ENCODE data around the gene NAV2.

DNA sequence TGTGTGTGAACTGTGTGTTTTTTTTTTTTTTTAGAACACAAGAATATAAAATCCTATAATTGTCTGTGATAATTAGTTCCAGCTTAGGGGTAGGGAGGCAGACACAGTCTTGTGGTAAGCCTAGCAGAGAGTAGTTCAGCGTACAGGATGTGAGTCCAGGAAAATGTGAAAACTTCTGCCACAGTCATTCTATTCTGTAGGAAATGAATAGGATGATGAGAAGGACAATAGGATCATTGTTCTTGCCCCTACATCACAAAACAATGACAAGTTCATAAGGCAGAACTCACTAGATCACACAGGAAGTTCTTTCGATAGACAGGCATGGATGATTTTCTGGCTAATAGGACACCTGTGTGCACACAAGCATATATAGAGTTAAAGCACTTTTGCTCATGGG, 132.2 kb downstream of the NAV2 start:
- TF ChIP-seq, protein P1, sequence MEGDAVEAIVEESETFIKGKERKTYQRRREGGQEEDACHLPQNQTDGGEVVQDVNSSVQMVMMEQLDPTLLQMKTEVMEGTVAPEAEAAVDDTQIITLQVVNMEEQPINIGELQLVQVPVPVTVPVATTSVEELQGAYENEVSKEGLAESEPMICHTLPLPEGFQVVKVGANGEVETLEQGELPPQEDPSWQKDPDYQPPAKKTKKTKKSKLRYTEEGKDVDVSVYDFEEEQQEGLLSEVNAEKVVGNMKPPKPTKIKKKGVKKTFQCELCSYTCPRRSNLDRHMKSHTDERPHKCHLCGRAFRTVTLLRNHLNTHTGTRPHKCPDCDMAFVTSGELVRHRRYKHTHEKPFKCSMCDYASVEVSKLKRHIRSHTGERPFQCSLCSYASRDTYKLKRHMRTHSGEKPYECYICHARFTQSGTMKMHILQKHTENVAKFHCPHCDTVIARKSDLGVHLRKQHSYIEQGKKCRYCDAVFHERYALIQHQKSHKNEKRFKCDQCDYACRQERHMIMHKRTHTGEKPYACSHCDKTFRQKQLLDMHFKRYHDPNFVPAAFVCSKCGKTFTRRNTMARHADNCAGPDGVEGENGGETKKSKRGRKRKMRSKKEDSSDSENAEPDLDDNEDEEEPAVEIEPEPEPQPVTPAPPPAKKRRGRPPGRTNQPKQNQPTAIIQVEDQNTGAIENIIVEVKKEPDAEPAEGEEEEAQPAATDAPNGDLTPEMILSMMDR (IDR thresholded peaks at IDR 0.05) = no peak
- TF ChIP-seq POLR2A (IDR thresholded peaks at IDR 0.05) = no peak
- TF ChIP-seq POLR2AphosphoS5 (IDR thresholded peaks at IDR 0.05) = no peak
